Uterus (tissue), 4 donors: ENCODE data around the gene CAMTA1. TPM values are rescaled to one million over a fixed set of nuclear protein-coding genes. Genes with fewer than 3 reads are reported as not detected.

Experiments
- DNase-seq, 2 donors: peaks; one replicate each; pipeline ENCODE4 v3.0.0-alpha.2; 2019 to 2020
- H3K27ac ChIP-seq, 2 donors: fragments of 200-600 bp; sonication (generic); 1 replicate in 1 of 2; 2 replicates in 1 of 2; pipeline ENCODE4 v1.5.1; 2016 to 2018
- H3K27me3 ChIP-seq, 2 donors: fragments of 200-600 bp; sonication (generic); one replicate each; pipeline ENCODE4 v1.5.1; 2018 to 2019; ENCODE audit warnings: control low read depth in 1 of 2
- H3K36me3 ChIP-seq, 2 donors: fragments of 200-600 bp; sonication (generic); one replicate each; pipeline ENCODE4 v1.5.1; 2019; ENCODE audit warnings: control low read depth in 1 of 2
- H3K4me1 ChIP-seq, 2 donors: fragments of 200-600 bp; sonication (generic); one replicate each; pipeline ENCODE4 v1.5.1; 2018 to 2019; ENCODE audit warnings: control low read depth in 1 of 2
- H3K4me3 ChIP-seq, 2 donors: fragments of 200-600 bp; sonication (generic); 1 replicate in 1 of 2; 2 replicates in 1 of 2; pipeline ENCODE4 v1.5.1; 2018 to 2019; ENCODE audit warnings: mild to moderate bottlenecking in 1 of 2
- H3K9me3 ChIP-seq, 2 donors: fragments of 200-600 bp; sonication (generic); one replicate each; pipeline ENCODE4 v1.5.1; 2019; ENCODE audit warnings: control low read depth in 1 of 2
- CTCF ChIP-seq, 4 experiments: fragments of 200-600 bp in 2 of 4; fragments of 450-650 bp in 2 of 4; sonication (generic) in 2 of 4; IDR thresholded peaks; one replicate each; pipeline ENCODE4 v1.5.1; 2016 to 2019; ENCODE audit warnings: antibody characterized with exemption in 4 of 4, mild to moderate bottlenecking in 2 of 4, moderate library complexity in 1 of 4
- POLR2A ChIP-seq, 2 donors: fragments of 450-650 bp; IDR thresholded peaks; one replicate each; pipeline ENCODE4 v1.6.1; 2016; ENCODE audit warnings: antibody characterized with exemption in 2 of 2, mild to moderate bottlenecking in 1 of 2, moderate library complexity in 1 of 2
- intact Hi-C: fragments of 100-400 bp; cut with DNase I; formaldehyde crosslinking; loops from one replicate; pipeline ENCODE4 v1.15.1; 2023; ENCODE audit warnings: low total_unique reads
- total RNA-seq, 4 donors: library from RNA; depleted of rRNA in 3 of 4; stranded (reverse); fragments of >200 nt in 3 of 4; gene quantifications; one replicate each; pipeline versions ENCODE4 v1.1.0 to v1.2.4, GENCODE V29; 2014 to 2023
- donor health status: DM: yes; HTN: yes; CAD: no.

Gene CAMTA1
- total RNA-seq, 4 donors from 2014 or later, result 29.7 to 427 (median 64.8) TPM

DNA sequence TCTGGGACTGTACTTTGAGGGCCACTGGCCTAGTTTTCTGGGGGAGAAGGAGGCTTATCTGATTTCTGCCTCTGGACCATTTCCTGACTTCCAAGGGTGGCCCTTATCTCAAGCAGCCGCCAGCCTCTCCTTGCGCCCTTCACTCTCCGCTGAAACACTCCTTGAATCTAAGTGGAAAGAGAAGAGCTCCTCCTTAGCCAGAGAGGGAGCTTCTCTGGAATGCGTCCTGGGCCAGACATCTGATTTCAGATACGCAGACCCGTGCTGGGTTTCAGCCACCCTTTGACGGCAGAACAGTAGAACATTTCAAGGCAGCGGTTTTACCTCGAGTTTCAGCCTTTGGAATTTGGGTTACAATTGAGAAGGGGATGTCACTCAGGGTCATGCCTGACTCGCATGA lies 308.0 kb downstream of the CAMTA1 start:
- H3K27ac ChIP-seq, result no peak overlapping the region
- intact Hi-C loops, result no loop called here
- no peak for DNase-seq
- no peaks in the 10 kb centered on the region for H3K27me3 ChIP-seq
- H3K9me3 ChIP-seq, result no peaks in the 10 kb centered on the region
- no peaks in the 10 kb centered on the region for H3K36me3 ChIP-seq
- TF ChIP-seq CTCF (IDR thresholded peaks at IDR 0.05) (no peak), POLR2A (IDR thresholded peaks at IDR 0.05) (no peak)
- no peaks in the 10 kb centered on the region for H3K4me1 ChIP-seq
- H3K4me3 ChIP-seq, result no peak overlapping the region

- no peaks in the 10 kb centered on the region for H3K27me3 ChIP-seq
- H3K36me3 ChIP-seq, result no peaks in the 10 kb centered on the region
- H3K4me3 ChIP-seq, result no peak overlapping the region
- no peak overlapping the region for H3K27ac ChIP-seq
- intact Hi-C loops, result no loop called here
- H3K9me3 ChIP-seq, result no peaks in the 10 kb centered on the region
- no peak for TF ChIP-seq POLR2A (IDR thresholded peaks at IDR 0.05)
- no peak for TF ChIP-seq CTCF (IDR thresholded peaks at IDR 0.05)
- no peak for DNase-seq
- no peaks in the 10 kb centered on the region for H3K4me1 ChIP-seq
Observed at GRCh38 chr1:7094086-7094485, 308.8 kb downstream of the CAMTA1 start.

GRCh38 chr1:7094509-7094908 lies 309.3 kb downstream of the CAMTA1 start:
- Histone ChIP-seq H3K4me1 (no peaks in the 10 kb centered on the region), H3K9me3 (no peaks in the 10 kb centered on the region), H3K27ac (no peak overlapping the region), H3K36me3 (no peaks in the 10 kb centered on the region), H3K4me3 (no peak overlapping the region), H3K27me3 (no peaks in the 10 kb centered on the region)
- intact Hi-C loops, result no loop called here
- TF ChIP-seq POLR2A (IDR thresholded peaks at IDR 0.05), result no peak
- no peak for TF ChIP-seq CTCF (IDR thresholded peaks at IDR 0.05)
- no peak for DNase-seq

- H3K27me3 ChIP-seq, result no peaks in the 10 kb centered on the region
- H3K27ac ChIP-seq, result no peak overlapping the region
- H3K4me1 ChIP-seq, result no peaks in the 10 kb centered on the region
- no peaks in the 10 kb centered on the region for H3K9me3 ChIP-seq
- intact Hi-C loops, result no loop called here
- DNase-seq, result no peak
- H3K36me3 ChIP-seq, result no peaks in the 10 kb centered on the region
- TF ChIP-seq POLR2A (IDR thresholded peaks at IDR 0.05) (no peak), CTCF (IDR thresholded peaks at IDR 0.05) (no peak)
- H3K4me3 ChIP-seq, result no peak overlapping the region
Observed at GRCh38 chr1:7095343-7095964, 310.2 kb downstream of the CAMTA1 start.

DNA sequence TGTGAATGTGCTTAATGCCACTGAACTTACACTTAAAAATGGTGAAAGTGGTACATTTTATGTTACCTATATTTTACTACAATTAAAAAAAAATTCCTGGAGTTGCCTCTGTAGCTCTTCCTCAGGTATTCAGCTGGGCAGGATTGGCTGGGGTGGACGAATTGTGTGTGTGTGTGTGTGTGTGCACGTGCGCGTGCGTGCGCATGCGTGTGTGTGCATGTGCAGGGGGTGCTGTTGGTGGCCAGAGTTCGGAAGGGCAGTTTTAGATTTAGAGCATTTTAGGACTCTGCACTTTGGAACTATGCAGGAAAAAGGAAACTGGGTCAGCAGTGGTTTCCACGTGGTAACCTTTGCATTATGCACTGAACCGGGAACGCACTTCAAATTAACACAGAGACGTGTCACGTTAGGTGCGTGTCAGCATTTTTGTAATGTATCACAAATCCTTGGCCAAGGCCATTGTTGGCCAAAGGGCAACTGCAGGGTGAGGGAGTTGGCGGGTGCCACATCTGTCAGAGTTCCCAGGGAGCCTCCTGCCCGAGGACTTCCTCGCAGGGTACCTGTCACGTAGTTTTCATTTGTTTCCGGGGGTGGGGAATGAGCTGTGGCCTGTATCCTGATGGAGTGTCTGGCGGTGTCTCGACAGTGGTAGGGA lies 312.8 kb downstream of the CAMTA1 start:
- no peaks in the 10 kb centered on the region for H3K9me3 ChIP-seq
- H3K27me3 ChIP-seq, result no peaks in the 10 kb centered on the region
- H3K4me3 ChIP-seq, result no peak overlapping the region
- no peaks in the 10 kb centered on the region for H3K4me1 ChIP-seq
- TF ChIP-seq CTCF (IDR thresholded peaks at IDR 0.05), result no peak
- TF ChIP-seq POLR2A (IDR thresholded peaks at IDR 0.05), result no peak
- intact Hi-C loops, result no loop called here
- no peak overlapping the region for H3K27ac ChIP-seq
- no peaks in the 10 kb centered on the region for H3K36me3 ChIP-seq
- DNase-seq, result no peak
